ENCODE results near the gene ACTL7A. TPM values are rescaled to one million over a fixed set of nuclear protein-coding genes. Genes with fewer than 3 reads are reported as not detected.

Gene ACTL7A
- total and polyA plus RNA-seq, 9 of the 15 experiments (the other 6 are each of a cell fraction or from before 2014, with no cell fraction given) = not detected

GRCh38 chr9:108889649-108890067 is 27.6 kb downstream of the ACTL7A start (continued):
- no peak for TF ChIP-seq ZNF407 (IDR thresholded peaks at IDR 0.05; ENCODE audit: low read depth)

Measured in K562 (cell line).